Measurements from ENCODE around the gene LNX2. TPM values are rescaled to one million over a fixed set of nuclear protein-coding genes. Genes with fewer than 3 reads are reported as not detected.

Gene LNX2
- total and polyA plus RNA-seq, 2 of the 4 experiments (the other 2 are of a cell fraction): 3.1 to 7.2 TPM

DNA sequence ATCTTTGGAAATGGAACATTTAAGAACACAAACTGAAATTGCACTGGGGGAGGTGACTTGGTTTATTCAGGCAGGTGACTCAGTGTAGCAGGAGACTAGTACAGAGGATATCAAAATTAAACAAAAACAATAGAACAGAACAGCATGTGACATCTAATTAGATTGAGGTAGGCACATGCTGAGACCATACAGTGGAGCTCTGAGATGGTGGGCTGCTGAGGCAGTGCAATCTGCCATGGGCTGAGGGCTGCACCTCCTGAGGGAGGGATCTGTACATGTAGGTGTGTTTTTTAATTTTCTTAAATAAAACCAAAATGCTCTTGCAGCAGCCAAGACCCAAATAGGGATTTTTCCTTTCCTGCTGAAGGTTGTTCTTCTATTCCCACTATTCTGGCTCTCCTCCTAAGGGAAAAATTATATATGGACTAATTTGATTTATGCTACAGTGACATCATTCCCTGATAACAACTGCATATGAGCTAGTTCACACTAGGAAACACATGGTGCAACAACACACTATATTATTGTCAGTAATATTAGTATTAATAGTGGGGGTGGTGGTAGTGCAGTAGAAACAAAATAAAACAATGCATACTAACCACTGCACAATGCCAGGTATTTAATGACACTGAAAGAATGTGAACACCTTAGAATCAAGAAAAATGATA is 48.0 kb downstream of the LNX2 start:
- Histone ChIP-seq H3K4ac (ENCODE audit: low read depth, low read length) (no peak overlapping the region), H3K56ac (ENCODE audit: extremely low read depth, insufficient read depth, low read length) (no peak overlapping the region), H2AK5ac (ENCODE audit: low read depth, low read length) (no peak overlapping the region), H4K91ac (ENCODE audit: insufficient read depth, low read depth, low read length) (no peak overlapping the region), H3K4me1 (ENCODE audit: control insufficient read depth, insufficient read depth, low read length) (peaks cover 6% of the 10 kb centered on the region; the same call in 1 of the 2 replicates), H3K79me1 (ENCODE audit: low read depth in 1 of 2, low read length in 2 of 2) (peaks cover 4 to 7% of the 10 kb centered on the region in 2 experiments; a peak in 3 of 4 replicates), H3K4me3 (ENCODE audit: insufficient read depth, low read depth, low read length) (no peak overlapping the region), H3K18ac (ENCODE audit: low read depth, low read length) (no peak overlapping the region), H2AFZ (replicated peaks; ENCODE audit: low read length, poor library complexity) (no peak overlapping the region), H2BK5ac (ENCODE audit: low read depth, low read length, poor library complexity, severe bottlenecking) (no peak overlapping the region), H4K8ac (ENCODE audit: low read depth in 2 of 2, low read length in 2 of 2) (no peak overlapping the region), H3K9me3 (ENCODE audit: control insufficient read depth, insufficient read depth, low read length) (no peaks in the 10 kb centered on the region), H4K5ac (ENCODE audit: low read depth, low read length) (no peak overlapping the region), H2BK20ac (ENCODE audit: low read depth, low read length) (no peak overlapping the region), H3K4me2 (ENCODE audit: low read depth, low read length) (no peak overlapping the region), H2AK9ac (replicated peaks; ENCODE audit: low read depth, low read length, poor library complexity) (no peak overlapping the region), H3K23ac (ENCODE audit: low read depth, low read length) (no peak overlapping the region), H2BK15ac (ENCODE audit: low read depth, low read length) (no peak overlapping the region), H3K14ac (replicated peaks; ENCODE audit: low read depth, low read length) (0 out of 2 replicates have a peak overlapping the region, but pooled peaks have one; percentile 4), H3K27me3 (ENCODE audit: control insufficient read depth, insufficient read depth, low read length) (no peaks in the 10 kb centered on the region), H3K9me1 (ENCODE audit: insufficient read depth, low read length) (peaks cover 2% of the 10 kb centered on the region; the same call in 1 of the 2 replicates), H4K20me1 (ENCODE audit: insufficient read depth, low read length) (no peaks in the 10 kb centered on the region), H3K36me3 (ENCODE audit: control insufficient read depth, insufficient read depth, low read length) (peaks cover 4% of the 10 kb centered on the region), H3K9ac (ENCODE audit: low read depth, low read length) (no peak overlapping the region), H3K27ac (ENCODE audit: insufficient read depth, low read length) (no peak overlapping the region), H2BK120ac (ENCODE audit: low read depth, low read length) (no peak overlapping the region)
- TF ChIP-seq, protein P1, sequence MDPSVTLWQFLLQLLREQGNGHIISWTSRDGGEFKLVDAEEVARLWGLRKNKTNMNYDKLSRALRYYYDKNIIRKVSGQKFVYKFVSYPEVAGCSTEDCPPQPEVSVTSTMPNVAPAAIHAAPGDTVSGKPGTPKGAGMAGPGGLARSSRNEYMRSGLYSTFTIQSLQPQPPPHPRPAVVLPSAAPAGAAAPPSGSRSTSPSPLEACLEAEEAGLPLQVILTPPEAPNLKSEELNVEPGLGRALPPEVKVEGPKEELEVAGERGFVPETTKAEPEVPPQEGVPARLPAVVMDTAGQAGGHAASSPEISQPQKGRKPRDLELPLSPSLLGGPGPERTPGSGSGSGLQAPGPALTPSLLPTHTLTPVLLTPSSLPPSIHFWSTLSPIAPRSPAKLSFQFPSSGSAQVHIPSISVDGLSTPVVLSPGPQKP (IDR thresholded peaks at IDR 0.05; ENCODE audit: borderline replicate concordance, low read depth, low read length): no peak
- TF ChIP-seq MXI1 (IDR thresholded peaks at IDR 0.05; ENCODE audit: borderline replicate concordance, low read depth, low read length) (no peak), RAD21 (IDR thresholded peaks at IDR 0.05; ENCODE audit: low read length) (no peak), POLR2A (IDR thresholded peaks at IDR 0.05; ENCODE audit: low read depth, low read length) (no peak), RCOR1 (IDR thresholded peaks at IDR 0.05; ENCODE audit: insufficient replicate concordance, low read length) (no peak), RFX5 (IDR thresholded peaks at IDR 0.05; ENCODE audit: low read depth, low read length) (no peak)
- dilution Hi-C loops (cut with HindIII; ENCODE audit: low sequenced_read_pairs, unreplicated experiment): no loop called here
- in situ Hi-C loops (cut with MboI; ENCODE audit: low sequenced_read_pairs): no loop called here
- ATAC-seq (ENCODE audit: low read depth): no peak
- no TSS peak for BruUV-seq (replicated peaks)
- intact Hi-C loops (cut with micrococcal nuclease): no loop called here
- ChIA-PET CTCF (interaction anchor here (2.0 kb wide), 1 partner anchor 39 kb away, joined by 7 read pairs; no protein-coding TSS in a partner anchor), POLR2A (ENCODE audit: unreplicated experiment) (no interaction called here)
- DNase-seq: no peak
